Superior temporal gyrus (tissue), 1 donor: ENCODE measurements around the gene RGS6.

ENCODE experiments used
- DNase-seq: peaks from one replicate; pipeline ENCODE4 v3.0.0-alpha.2; 2016; ENCODE audit errors: extremely low spot score

RGS6 gene

GRCh38 chr14:72155379-72155993 is 223.3 kb downstream of the RGS6 start:
- no peak for DNase-seq

DNA sequence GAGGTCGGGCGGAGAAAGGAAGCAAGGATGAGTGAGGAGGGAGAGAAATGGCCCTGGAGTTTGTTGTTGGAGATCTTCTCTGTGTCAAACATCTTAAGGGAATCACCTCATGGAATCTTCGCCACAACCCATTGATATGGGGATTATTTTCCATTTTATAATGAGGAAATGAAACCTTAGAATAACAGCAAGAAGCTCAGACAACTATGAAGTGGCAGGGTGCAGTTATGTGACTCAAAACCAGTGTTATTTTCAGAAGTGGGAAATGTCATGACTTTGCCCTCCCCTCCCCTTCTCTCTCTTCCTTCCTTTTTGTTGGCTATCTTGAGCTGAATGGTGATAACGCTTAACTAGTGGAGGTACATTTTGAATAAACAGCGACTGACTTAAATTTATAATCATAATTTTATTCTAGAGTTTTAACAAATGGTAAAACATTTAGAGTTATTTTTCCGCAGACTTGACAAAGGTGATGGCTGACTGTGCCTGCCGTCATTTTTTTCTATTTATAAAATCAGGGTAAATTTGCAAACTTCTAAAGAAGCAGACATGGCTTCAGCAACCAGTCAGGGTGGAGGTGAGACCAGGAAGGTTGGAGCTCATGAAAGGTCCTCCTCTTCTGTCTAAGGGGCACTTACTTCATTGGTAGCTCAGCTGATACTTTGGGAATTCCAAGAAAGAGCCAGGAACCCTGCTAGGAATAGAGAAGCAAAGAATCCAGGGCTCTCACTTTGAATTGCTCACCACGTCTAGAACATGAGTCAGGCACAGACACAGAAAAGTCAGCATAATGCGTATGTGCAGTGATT is 232.4 kb downstream of the RGS6 start:
- DNase-seq: no peak

DNA sequence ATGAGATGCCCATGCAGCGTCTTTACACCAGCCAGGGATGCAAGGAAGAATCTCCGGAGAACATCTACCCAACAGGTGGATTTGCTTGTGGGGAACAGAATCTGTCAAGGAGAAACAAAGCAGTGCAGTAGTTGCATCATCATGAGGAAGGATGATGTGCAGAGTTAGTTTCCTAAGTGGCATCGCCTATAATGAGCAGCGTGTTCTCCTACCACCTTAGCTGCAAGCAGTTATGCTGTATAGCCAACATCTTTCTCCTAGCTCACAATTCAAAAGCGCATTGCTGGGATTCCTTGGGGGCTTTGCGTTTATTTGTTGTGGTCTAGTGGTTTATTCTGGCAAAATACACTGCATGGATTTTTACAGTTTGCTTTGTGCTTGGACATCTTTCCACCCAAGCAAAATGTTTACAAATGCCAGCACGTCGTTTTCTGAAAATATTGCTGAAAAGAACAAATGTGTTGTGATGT is 233.0 kb downstream of the RGS6 start:
- DNase-seq: peak; percentile 33

GRCh38 chr14:72169521-72169920 is 237.3 kb downstream of the RGS6 start:
- DNase-seq: no peak

- DNase-seq: no peak
These were observed 239.8 kb downstream of the RGS6 start for GRCh38 chr14:72172049-72172448.

- no peak for DNase-seq
These were observed 240.4 kb downstream of the RGS6 start for GRCh38 chr14:72172597-72172996.

DNA sequence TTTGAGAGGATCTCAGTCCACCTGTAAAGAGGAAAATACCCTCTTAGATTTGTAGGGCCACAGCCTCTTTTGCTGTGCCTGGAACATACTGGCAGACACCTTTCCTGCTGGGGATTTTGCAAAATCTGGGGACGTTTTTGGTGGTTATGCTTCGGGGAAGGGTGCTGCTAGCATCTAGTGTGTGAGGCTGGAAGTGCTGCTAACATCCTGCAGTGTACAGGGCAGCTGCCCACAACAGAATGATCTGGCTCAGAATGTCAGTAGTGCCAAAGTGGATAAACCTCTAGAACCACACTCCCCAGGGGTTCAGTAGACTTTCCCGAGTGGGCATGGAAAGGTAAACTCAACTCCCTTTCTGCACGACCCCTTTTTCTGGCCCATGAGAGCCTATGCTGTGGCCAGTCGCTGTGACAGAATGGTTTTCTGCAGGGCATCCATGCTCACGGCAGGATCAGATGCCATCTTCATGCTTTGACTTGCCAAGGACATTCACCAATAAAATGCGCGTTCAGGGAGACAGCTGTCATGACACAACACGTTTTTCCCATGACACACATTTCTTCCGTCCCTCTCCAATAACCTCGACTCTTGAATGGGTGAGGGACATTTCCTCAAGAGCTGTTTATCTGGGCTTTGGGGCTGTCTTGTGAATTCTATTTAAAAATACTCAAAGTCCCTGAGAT is 240.9 kb downstream of the RGS6 start:
- DNase-seq: no peak

DNA sequence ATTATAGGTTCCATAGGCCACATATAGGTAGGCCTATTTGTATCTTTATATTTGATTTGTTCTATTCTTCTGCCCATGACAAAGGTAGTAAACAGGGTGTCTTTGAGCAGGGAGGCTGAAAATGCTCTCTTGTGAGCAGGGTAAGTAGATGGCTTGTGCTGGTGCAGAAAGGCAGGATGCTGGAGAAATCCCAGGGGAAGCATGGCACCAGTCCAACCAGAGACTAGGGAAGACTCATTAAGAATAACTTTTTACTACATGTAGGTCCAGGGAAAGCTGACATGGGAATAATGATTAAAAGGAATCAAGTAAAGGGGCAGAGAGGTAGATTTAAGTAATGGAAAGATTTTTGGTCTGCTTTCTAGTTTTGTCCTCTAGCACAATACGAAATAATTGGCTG is 245.0 kb downstream of the RGS6 start:
- no peak for DNase-seq

DNA sequence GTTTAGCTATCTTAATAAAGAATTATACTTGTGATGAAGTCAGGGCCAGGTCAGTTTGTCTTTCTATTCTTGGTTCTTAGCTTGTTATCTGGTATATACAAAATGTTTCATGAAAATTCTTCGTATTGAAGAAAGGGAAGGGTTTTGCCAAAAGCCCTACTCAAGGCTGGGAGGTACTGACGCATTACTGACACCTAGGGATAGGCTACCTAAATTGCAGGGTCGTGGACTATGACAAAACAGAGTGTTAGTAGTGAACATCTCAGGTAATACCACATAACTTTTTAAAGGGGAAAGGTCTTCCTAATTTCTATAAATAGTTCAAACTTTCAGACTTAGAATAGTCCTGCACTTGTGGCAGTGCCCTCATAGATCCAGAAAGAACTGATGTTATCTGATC is 246.3 kb downstream of the RGS6 start:
- no peak for DNase-seq

DNA sequence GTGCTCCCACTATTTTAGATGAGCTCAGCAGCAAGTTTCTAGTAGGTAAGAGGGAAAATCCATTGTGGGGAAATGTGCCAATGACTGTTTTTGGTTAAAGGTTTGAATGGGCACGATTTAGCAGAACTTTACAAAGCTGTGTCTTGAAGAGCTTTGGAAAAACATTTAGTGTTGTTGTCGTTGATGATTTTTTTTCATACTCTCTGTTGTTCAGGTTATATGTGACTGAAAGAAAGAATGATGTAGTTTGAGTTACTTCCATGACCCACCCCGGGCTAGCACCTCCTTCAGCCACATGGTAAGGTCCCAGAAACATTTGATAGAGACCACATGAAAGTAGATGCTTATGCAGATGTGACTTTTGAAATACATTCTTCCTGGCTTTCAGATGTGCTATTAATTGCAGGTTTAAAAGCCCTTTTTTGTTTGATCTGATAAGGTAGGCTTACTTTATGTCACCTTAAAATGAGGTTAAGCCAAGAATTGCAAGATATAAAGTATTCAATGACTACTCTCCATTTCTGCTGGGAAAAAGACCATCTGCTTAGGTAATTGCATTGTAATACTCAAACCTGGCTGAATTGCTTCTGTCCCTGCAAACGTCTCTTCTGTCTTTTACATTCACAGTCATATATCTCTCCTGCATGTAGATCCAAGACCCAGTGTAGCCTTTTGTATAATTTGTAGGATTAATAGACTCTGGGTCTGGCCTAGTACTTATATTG is 250.6 kb downstream of the RGS6 start:
- DNase-seq: no peak

DNA sequence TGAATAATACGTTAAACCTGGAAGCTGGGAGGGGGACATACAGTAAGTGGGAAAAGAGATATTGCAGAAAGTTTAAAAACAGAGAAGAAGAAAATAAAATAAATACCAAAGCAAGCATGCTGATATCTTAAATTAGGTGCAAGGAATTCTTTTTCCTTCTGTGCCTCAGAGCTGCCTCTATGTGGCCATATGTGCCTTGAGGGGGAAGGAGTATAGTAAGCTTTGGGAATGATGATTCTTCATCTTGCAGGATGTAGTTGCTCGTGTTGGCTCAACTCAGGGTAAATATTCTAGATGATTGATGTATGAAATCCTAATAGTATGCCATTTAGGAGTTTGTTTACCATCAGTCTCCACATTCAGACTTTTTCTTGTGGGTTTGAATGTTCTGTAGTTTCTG is 251.4 kb downstream of the RGS6 start:
- no peak for DNase-seq

DNA sequence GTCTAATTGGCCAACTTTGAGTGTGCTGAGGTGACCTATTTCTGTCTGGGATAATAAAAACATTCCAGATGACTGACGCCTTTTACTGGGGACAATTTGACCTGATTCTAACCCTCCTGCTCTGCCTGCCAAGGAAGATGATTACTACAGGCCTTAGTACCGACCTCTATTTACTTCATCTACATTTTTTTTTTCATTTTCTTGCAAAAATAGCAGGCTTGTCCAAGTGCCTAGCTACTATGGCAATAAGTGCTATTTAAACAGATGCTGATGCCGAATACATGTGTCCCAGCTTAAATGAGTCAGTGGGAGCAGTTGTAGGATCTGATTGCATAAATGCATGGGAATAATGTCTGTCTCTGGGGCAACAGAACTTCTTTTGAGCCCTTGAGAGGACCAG is 254.3 kb downstream of the RGS6 start:
- peak; percentile 11 for DNase-seq

GRCh38 chr14:72196237-72197015 is 264.2 kb downstream of the RGS6 start:
- no peak for DNase-seq

DNA sequence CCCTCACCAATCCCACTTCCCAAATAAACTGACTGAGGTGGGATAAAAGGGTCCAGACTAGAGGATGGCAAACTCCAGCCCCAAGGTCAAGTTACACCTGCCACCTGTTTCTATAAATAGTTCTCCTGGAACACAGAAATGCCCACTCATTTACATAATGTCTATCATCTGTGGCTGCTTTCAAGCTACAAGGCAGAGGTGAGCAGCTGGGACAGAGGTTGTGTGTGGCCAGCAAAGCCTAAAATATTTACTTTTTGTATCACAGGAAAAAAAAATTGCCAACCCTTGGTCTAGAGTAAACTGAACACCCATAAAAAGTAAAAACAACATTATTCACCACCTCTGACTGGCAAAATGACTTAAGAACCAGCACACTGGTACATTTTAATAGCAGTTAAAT is 269.4 kb downstream of the RGS6 start:
- DNase-seq: no peak

DNA sequence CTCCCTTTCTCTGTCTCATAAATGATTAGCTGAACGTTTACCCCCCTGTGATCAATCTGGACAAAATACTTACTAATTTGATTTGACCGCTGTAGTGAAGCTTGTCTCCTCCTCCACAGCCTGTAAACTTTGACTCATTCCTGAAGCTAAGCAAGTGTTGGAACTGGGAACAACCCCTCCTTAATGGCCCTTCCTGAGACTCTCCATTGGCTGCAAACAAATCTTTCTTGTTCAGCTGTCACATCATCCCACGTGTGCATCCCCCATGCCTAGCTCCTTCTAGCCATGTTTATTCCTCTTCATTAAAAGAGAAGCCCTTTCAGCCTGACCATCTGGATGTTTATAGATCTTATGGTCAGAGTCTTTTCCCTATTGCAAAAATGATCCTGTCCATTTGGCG is 281.2 kb downstream of the RGS6 start:
- DNase-seq: no peak

GRCh38 chr14:72215080-72215479 is 282.9 kb downstream of the RGS6 start:
- no peak for DNase-seq

GRCh38 chr14:72217135-72217534 is 284.9 kb downstream of the RGS6 start:
- DNase-seq: no peak

- DNase-seq: no peak
These were observed 289.8 kb downstream of the RGS6 start for GRCh38 chr14:72222046-72222445.

- no peak for DNase-seq
These were observed 304.4 kb downstream of the RGS6 start for GRCh38 chr14:72236629-72237028.

DNA sequence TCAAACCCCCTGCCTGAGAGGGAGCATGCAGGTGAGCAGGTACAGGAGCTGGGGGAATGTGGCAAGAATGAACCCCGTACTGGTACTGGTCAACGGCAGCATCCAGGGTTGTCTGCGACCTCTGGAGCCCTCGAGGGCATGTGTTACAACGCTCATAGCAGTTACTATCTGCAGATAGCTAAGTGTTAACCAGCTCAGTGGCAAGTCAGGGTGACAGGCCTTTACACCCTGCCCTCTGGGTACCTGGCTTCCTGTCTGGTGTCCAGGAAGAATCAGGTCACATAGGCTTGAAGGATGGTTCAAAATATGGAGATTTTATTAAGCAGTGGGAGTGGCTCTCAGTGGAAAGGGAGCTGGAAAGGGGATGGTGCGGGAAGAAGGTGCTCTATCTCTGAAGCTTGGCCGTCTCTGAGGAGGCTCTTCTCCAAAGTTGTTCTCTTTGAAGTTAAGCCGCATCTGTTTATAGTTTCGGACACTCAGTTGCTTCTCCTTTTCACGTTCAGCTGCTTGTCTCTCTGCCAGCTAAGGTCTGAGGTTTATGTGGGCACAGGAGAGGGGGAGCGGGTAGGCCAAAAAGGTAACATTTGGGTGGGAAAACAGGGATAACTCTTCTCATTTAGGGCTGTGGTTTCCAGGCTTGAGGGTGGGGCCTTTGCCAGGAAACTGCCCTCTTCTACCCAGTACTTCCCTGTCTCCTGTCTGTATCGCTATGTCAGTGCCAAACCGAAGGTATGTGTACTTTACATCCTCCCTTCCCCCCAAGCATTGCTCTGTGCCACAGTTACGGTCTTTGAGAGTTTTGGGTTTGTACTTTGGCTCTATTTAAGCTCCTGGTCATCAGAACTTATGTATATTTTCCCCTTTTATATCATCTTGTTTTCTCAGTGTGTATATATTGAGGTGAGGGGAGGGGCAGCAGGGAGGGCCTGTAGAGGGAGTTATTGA is 305.8 kb downstream of the RGS6 start:
- DNase-seq: no peak
